Cortex of kidney (tissue), 1 donor: Measurements from ENCODE around the gene MATR3.

Source experiments
- DNase-seq: peaks from one replicate; lab custom pipeline; 2025; lab: John Stamatoyannopoulos, UW

Gene MATR3

DNA sequence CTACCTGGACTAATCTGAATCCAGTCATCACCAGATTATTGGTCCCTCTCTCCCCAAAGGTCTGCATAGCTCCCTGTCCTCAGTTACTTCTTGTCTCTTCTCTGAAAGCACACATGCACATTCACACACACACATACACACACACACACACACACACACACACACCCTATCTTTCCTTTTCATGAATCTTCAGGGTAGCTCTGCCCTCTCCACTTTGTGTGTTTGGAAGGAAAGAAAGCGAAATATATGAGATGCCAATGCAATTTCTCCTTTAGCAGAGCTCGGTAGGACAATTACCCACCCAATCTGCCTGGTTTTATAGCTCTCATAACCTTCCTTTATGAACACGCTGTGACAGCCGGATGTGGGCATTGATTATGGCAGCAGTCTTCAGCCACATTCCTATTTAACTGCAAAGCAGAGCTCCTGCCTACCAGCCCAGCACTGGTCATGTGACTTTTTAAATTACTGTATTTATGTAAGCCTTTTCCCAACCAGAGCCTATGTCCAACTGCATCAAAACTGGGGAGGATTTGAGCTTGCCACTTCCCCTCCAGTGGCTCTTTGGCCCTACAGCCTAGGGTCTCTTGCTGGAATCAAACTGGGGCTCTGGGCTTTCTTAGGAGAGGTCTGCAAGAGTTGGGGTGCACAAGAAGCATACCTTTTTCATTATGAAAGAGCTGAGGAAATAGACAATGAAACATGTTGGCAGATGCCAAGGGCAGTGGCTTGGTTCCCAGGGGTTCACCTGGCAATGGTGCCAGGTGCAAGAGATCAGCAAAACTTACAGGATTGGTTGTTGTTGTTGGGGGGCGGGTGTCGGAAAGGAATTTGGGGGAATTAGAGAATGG, 20.8 kb upstream of the MATR3 start:
- DNase-seq = no peak

DNA sequence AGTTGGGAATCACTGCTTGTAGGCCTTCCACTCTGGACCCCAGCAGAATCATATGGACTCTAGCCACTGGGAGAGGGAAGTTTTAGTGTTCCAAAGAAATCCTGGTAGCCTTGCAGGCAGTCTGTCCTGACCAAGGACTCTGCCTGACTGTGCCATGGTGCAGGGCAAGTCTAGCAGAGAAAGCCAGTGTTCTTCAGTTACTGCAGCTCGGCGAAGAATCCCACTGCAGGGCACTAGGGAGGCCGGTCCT, 20.3 kb upstream of the MATR3 start:
- DNase-seq = no peak

DNA sequence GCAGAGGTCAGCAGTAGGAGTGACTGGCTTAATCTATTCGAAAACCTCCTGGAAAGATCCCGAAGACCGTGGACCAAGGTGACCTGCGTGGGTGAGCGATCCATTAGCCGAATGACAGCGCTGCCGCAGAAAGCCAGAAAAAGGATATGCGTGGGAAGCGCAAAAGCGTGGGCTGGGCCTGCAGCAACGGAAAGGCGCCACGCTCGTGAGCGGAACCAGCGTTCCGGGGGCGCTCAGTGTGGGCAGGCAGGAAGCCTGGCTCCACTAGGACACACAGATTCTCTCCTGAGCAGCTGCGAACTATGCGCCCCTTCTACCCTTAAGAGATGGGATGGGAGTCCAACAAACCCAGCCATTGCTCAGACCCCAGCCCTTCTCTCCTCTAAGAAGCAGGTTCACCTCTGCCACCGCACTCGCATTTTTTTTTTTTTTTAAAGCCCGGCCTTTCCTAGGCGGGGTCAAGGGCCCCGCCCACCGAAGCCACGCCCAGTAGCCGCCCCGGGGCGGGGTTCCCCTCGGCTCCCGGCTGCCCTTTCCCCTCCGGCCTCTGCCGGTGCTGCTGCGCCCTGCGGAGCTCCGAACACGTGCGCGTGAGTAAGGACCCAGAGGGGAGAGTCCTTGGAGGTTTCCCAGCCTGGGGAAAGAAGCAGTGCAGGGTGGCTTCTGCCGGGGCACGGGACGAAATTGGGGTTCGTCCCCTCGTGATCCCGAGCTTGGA, 19.8 kb upstream of the MATR3 start:
- peak; percentile 23 for DNase-seq

DNA sequence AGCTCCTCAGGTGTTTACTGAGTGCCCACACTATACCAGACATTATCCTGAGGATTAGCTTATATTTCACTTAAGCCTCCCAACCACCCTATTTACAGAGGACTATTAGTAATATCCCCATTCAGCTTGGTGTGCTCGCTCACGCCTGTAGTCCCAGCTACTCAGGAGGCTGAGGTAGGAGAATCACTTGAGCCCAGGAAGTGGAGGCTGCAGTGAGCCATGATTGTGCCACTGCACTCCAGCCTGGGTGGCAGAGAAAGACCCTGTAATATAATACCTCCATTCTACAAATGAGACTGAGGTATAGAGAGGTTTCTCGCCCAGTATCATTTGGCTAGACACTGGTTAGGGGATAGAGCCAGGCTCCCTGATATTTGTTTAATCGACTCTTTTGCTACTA, 18.0 kb upstream of the MATR3 start:
- DNase-seq = no peak

DNA sequence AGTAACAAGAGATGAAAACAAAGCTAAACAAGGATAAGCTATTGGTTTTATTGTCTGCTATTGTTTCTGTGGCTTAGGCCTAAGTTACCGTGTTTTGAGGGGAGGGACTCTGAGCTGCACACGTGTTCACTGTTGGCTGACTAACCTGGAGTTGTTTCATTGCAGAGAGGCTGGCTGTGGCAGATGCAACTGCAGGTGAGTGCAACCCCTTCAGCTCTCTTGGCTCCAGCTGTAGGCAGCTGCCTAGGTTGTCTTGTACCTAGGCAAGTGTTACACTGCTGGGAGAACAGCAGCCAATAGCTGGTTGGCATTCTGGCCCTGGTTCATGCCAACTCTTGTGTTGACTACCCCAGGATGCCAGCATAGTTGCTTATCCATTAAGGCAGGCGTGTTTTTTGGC, 17.6 kb upstream of the MATR3 start:
- no peak for DNase-seq

DNA sequence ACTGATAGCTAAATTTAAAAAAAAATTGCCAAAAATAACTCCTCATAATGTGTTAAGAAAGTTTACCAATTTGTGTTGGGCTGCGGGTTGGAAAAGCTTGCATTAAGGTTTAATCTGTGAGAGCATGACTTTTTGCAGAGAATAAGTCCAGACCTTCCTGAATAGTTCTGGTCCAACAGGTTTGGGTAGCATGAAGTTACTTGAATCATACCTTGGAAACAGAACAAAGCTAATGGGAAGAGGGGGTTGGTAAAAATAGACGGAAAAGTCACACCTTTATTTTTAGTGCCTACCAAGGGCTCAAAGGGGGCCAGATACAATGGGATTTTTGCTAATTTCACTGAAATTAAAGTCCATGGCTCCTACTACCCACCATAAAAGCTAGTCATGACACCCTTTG, 17.1 kb upstream of the MATR3 start:
- DNase-seq = no peak

DNA sequence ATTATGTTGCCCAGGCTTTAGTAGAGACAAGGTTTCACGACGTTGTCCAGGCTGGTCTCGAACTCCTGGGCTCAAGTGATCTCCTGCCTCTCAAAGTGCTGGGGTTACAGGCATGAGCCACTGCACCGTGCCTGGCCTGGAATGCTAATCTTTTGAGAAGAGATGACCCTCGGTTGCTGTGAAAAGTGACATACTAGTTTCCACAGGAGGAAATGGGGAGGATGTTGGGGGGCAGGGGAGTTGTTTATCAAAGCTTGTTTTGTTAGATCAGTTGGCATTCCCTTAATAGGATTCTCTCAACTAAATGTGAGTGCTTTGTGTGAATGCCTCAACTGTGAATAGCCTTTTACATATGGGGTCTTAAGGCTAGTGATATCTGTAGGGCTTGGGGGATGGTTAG, 16.4 kb upstream of the MATR3 start:
- DNase-seq = no peak

DNA sequence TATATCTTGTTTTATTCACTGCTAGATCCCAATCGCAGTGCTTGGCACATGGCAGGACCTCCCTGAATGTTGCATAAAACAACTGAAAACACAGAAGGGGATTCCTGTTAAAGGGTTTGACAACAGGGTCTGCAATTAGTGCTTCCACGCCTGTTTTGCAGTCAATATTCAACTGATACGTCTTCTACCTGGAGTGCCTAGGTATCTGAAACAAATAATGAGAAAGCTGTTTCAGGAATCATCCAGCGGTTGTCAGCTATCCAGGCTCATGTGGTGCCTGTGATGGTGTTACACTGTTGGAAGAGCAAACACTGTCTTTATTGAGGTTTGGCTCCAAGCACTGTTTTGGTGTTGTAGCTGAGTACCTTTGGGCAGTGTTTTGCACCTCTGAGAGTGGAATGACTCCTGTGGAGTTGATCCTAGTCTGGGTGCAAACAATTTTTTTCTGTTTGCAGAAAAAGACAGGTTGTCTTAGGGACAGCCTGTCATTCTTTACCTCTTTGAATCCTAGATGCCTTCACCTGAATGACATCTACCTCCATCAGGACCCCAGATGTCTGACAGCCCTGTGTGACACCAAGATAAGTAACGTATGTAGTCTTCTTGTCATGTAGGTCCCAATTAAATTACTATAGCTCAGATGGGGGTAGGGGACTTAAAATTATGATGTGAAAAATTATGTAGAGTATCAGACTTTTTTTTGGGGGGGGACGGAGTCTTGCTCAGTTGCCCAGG, 14.8 kb upstream of the MATR3 start:
- DNase-seq = no peak

DNA sequence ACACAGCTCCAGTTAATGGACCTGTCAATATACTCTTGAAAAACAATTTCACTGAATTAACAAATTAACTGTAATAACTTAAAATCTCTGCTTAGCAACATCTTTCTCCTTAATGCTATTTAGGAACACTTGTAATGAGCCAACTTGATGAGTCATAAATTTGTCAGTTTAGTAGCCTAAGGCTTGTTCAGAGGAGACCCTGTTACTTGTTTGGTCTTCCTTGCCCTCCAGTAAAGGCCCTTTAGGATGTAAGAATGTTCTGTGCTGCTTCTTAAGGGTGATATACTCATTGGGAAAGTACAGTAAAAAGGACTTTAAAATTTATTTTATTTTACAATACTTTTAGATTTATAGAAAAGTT, 11.4 kb upstream of the MATR3 start:
- no peak for DNase-seq

DNA sequence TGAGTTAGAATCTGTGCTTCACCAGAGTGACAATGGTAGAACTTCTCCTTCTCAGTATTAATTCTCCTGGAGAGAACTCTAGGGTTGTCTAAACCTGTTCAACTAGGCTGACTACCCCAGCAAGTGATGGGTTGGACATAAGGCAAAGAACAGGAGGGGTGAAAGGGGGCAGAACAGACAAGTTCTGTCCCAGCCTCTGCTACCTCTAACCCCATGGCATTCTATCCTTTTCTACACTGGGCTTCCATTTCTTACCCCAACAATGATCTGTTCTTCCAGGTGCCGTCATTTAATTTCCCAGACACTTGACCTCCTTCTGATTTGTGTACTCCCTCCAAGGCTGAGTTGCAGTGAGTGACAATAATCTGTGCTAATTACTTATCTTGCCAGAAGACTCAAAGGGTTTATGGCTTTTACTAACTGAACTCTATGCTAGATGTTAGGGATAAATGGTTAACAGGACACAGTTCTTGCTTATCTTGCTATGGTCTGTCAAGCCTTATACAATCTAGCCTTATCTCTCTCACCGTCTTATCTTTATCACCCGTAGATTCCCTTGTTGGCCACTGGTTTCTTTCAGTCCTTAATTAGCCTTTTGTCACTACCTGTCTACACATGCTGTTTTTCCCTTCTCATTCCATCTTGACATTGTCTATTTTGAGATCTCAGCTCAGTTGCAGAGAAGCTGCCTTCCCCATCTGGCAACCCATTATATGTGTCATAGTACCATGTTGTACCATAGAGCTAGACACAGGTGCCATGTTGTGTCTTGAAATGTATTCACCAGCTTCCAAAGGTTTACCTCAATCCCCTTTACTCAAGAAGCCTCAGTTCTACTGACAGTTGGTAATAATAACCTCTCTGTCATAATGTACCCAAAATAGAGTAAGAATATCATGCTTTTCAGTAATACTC, 10.0 kb upstream of the MATR3 start:
- DNase-seq = no peak

DNA sequence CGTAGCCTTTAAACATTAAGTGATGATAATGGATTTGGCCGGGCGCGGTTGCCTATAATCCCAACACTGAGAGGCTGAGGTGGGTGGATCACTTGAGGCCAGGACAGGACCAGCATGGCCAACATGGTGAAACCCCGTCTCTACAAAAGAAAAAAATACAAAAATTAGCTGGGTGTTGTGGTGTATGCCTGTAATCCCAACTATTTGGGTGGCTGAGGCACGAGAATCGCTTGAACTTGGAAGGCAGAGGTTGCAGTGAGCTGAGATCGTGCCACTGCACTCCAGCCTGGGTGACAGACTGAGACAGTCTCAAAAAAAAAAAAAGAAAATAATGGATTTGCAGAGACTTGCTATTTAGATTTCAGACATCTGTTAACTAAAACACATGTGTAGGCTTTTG, 9.2 kb upstream of the MATR3 start:
- DNase-seq = no peak

DNA sequence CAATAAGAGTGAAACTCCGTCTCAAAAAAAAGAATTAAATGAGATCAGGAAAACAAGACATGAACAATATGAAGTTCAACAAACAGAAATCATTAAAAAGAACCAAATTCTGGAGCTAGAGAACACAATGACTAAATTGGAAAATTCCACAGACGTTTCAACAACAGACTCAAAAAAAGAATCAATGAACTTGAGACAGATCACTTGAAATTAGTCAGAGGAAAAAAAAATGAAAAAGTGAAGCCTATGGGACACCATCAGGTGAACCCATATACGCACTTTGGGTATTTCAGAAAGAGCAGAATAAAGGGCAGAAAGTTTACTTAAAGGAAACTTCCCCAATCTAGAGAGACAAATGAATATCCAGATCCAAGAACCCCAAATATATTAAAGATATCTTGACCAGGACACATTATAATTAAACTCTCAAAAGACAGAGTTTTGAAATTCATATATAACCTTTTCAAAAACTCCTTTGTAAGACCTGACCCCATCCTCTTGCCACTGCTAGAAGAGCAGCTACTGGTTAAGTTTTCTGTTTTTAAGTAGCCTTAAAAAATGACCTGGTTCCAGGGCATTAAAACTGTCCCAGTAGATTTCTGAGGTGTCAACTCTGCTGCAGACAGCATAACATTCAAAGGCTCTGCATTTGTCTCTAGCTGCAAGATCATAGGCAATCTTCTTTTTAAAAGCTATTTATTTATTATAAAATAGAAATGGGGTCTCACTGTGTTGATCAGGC, 7.7 kb upstream of the MATR3 start:
- DNase-seq = no peak

DNA sequence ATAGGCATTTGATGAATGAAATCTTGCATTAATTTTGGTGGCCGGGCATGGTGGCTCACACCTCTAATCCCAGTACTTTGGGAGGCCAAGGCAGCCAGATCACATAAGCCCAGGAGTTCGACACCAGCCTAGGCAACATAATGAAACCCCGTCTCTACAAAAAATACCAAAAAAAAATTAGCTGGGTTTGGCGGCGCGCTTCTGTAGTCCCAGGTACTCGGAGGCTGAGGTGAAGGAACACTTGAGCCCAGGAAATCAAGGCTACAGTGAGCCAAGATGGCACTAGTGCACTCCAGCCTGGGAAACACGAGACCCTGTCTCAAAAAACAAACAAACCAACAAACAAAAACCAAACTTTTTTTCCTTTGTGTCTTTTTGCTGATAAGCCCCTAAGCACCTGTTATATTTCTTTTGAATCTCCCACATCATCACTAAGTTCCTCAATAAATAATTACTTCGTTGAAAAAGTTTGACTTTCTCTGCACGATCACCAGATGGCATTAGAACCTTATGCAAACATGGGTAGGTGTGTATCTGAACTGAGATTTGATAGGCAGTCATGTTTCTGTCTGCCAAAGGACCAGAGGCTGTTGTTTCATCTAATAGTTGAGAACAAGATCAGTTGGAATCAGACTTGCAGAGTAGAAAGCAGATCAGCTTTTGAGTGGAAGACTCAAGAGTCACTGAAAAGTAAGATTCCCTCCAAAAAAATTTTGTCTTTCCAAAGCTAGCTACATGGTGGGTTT, 5.5 kb upstream of the MATR3 start:
- no peak for DNase-seq

DNA sequence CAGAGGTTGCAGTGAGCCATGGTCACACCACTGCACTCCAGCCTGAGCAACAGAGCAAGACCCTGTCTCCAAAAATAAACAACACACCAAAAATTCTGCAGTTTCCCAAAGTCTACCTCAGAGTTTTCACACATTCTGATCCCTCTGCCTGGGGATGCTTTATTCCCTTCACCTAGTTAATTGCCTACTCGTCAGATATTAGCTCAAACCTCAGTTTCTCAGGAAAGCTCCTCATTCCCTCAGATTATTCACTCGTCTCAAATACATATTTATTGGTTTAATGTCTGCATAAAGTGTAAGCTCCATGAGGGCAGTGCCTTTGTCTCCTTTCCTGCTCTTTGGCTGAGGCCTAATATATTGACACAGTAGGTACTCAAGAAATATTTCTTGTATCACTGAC, 2.5 kb upstream of the MATR3 start:
- no peak for DNase-seq

DNA sequence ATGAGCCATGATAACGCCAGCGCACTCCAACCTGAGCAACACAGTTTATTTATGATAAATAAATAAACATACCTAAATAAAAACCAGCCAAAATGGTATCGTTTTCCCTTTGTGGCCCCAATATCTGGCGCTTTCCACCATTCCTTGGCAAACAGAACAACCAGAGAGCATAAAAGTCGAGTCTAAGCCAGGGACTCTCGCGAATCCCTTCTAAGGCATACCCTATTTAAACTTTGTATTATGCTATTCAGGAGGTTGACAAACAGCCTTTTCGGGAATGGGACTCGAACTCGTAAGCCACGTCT, 386 bp upstream of the MATR3 start:
- no peak for DNase-seq

DNA sequence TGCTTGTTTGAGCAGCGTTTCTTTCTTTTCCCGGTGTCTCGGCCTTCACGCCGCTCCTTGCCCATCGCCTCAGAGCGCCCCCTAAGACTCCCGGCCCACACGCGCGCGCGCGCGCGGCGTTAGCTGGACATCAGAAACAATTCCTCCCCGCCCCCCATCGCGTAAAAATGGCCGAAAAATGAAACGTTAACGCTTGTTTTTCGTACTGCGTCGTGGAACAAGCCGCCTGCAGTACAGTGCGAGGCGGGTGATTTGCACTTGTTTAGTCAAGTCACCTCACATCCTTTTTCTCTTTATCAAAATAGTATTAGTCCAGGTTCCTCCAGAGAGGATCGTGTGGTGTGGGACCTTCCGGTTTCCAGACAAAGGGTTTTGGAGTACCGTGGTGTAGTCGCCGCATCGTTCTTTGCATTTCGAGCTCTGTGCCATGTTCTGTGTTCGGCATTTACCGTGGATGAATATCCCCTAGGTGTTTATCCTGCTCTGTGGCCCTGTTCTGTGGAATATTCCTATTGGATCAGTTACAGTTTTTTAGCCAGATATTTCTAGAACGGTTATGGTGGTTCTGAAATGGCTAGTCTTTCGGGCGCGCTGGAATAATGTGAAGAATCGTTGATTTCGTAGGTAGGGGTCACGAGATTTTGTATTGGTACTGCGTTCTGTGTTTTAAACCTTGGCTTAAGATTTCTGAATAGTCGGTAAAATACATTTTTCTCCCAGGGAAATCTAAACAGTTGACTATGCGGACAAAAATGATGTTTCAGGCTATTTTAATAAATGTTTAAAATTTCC, 1.0 kb downstream of the MATR3 start:
- peak; percentile 17 for DNase-seq

DNA sequence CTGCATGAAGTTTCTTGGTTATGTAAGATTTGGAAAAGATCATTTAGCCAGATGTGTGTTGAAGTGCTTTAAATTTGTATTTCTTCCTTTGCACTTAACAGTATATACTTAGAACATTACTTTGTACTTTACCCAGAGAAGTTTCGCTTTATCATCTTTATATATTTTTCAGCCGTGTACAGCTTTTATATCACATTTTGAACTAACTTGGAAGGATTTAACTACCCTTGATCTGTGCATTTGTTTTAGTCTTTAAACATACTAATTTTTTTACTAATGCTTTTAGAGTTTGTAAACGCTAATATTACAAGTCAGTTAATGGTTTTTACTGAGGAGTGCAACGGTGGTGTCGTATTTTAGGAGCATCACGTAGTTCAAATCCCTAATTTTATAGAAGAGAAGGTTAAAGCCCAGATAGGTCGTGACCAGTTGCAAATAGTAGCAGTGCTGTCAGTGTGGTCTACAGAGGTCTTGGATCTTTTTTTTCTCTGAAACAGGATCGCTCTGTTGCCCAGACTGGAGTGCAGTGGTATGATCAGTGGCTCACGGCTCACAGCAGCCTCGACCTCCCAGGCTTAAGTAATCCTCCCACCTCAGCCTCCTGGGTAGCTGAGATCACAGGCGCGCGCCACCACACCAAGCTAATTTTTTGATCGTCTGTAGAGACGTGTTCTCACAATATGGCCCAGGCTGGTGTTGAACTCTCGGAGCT, 2.0 kb downstream of the MATR3 start:
- no peak for DNase-seq

DNA sequence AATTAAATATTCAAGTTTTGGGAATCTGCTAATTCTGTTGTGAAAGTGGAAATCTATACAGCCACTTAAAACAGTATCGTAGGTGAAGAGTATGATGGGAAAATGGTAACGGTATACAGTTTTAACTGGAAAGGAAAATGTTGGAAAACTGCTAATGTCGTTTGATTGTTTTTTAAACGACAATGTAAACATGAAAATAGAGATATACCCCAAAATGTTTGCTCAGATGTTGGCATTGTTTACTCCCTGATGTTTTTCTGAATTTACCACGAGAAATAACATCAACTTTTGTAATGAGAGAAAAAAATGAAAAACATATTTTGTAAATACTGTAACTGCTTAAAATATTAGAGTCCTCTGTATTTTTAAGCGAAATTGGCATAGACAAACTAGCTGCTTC, 2.7 kb downstream of the MATR3 start:
- no peak for DNase-seq

DNA sequence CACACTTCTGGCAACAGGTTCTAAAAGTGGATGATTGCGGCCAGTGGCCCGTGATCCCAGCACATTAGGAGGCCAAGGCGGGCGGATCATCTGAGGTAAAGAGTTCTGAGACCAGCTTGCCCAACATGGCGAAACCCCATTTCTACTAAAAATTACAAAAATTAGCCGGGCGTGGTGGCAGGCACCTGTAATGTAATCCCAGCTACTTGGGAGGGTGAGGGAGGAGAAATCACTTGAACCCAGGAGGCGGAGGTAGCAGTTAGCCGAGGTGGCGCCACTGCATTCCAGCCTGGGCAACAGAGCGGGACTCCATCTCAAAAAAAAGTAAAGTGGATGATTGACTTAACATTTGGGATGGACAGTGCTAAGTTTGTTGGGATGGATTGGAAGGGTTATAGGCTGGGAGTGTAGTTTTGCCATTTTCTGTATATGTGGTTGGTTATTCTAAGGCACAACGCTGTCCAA, 3.4 kb downstream of the MATR3 start:
- no peak for DNase-seq
